ENCODE measurements around the gene NRIP2. TPM values are rescaled to one million over a fixed set of nuclear protein-coding genes. Genes with fewer than 3 reads are reported as not detected.

The NRIP2 gene
- total and polyA plus RNA-seq, 2 donors (not counting 3 experiments of a cell fraction or from before 2014, with no cell fraction given) = not detected

DNA sequence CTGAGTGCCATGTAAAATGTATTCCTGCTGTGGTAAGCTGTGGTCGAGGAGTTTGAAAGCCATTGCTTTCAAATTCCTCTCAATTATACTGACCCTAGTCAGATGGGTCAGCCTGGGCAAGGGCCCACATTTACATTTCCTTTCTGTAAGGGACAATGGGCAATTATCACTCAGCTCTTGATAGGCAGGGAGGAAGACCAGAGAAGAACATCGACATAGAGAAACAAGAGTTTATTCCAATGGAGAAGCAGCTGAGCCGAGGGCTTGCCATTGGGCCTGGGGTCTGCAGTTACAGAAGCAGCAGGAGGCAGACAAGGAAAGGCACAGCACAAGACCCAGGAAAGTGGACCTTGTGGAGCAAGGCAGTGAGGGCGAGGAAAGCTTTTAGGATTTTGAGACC lies 9.7 kb downstream of the NRIP2 start:
- Histone ChIP-seq H3K9me1 (replicated peaks; ENCODE audit: control insufficient read depth, extremely low read depth, insufficient read depth, low read length) (no peaks in the 10 kb centered on the region), H3K27me3 (ENCODE audit: control insufficient read depth in 2 of 2, insufficient read depth in 2 of 2, low read length in 2 of 2) (no peaks in the 10 kb centered on the region), H3K4me1 (ENCODE audit: control insufficient read depth, extremely low read depth, insufficient read depth, low read length) (no peaks in the 10 kb centered on the region), H3K4me2 (ENCODE audit: insufficient read depth, low read length) (no peak overlapping the region), H3K9ac (replicated peaks; ENCODE audit: extremely low read depth, insufficient read depth, low read length) (no peak overlapping the region), H3K27ac (ENCODE audit: insufficient read depth, low read depth, low read length) (no peak overlapping the region), H3K36me3 (ENCODE audit: control insufficient read depth in 2 of 2, extremely low read depth in 1 of 2, insufficient read depth in 2 of 2, low read length in 2 of 2) (peaks cover 15 to 42% of the 10 kb centered on the region in 2 experiments), H4K20me1 (replicated peaks; ENCODE audit: control insufficient read depth, extremely low read depth, insufficient read depth, low read length) (no peaks in the 10 kb centered on the region), H3K9me3 (replicated peaks; ENCODE audit: control insufficient read depth, insufficient read depth, low read length) (no peaks in the 10 kb centered on the region), H2AFZ (ENCODE audit: low read depth, low read length) (no peak overlapping the region), H3K79me2 (ENCODE audit: control insufficient read depth, insufficient read depth, low read length) (no peaks in the 10 kb centered on the region), H3K4me3 (replicated peaks in 1 of 3; ENCODE audit: insufficient read depth in 1 of 3, low read depth in 1 of 3, low read length in 3 of 3) (no peak overlapping the region)
- intact Hi-C loops (cut with micrococcal nuclease) (no loop called here), dilution Hi-C loops (cut with MboI; ENCODE audit: extremely low pct_ligation_motif_present, low sequenced_read_pairs) (no loop called here)
- FAIRE-seq = no peak
- DNase-seq (ENCODE audit: low read depth, low spot score) = no peak
- ChIA-PET POLR2A (no interaction called here), CTCF (interaction anchor here (0.8 kb wide), 1 partner anchor 11 kb away, joined by 4 read pairs; no protein-coding TSS in a partner anchor)
- TF ChIP-seq JUN (IDR thresholded peaks at IDR 0.05; ENCODE audit: borderline replicate concordance, insufficient read depth, insufficient read length, low read depth) (no peak), MYC (IDR thresholded peaks at IDR 0.05; ENCODE audit: low read depth, low read length) (no peak), POLR2AphosphoS5 (IDR thresholded peaks at IDR 0.05; ENCODE audit: insufficient read depth, low read depth, low read length) (no peak), MAX (IDR thresholded peaks at IDR 0.05; ENCODE audit: insufficient read depth, insufficient read length) (no peak), GATA2 (IDR thresholded peaks at IDR 0.05; ENCODE audit: insufficient read depth, insufficient read length, low read depth, low read length) (no peak), FOS (IDR thresholded peaks at IDR 0.05; ENCODE audit: borderline replicate concordance, insufficient read depth, low read length) (no peak), POLR2A (IDR thresholded peaks at IDR 0.05; ENCODE audit: low read depth, low read length) (no peak), EZH2 (IDR thresholded peaks at IDR 0.05; ENCODE audit: borderline replicate concordance, low read depth, low read length, severe bottlenecking) (no peak)
- TF ChIP-seq, protein P1, sequence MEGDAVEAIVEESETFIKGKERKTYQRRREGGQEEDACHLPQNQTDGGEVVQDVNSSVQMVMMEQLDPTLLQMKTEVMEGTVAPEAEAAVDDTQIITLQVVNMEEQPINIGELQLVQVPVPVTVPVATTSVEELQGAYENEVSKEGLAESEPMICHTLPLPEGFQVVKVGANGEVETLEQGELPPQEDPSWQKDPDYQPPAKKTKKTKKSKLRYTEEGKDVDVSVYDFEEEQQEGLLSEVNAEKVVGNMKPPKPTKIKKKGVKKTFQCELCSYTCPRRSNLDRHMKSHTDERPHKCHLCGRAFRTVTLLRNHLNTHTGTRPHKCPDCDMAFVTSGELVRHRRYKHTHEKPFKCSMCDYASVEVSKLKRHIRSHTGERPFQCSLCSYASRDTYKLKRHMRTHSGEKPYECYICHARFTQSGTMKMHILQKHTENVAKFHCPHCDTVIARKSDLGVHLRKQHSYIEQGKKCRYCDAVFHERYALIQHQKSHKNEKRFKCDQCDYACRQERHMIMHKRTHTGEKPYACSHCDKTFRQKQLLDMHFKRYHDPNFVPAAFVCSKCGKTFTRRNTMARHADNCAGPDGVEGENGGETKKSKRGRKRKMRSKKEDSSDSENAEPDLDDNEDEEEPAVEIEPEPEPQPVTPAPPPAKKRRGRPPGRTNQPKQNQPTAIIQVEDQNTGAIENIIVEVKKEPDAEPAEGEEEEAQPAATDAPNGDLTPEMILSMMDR (IDR thresholded peaks at IDR 0.05; ENCODE audit: extremely low read depth in 1 of 2, insufficient read depth in 1 of 2, low read depth in 1 of 2, low read length in 2 of 2) = no peak
- no TSS peak for BruUV-seq (replicated peaks)

Data from endothelial cell of umbilical vein (primary cell).